GM12873 (cell line): ENCODE data around the gene NTM.

Experiments
- TF ChIP-seq, protein P1 (sequence below): IDR thresholded peaks from 2 replicates; pipeline ENCODE4 v1.5.1; 2012; ENCODE audit warnings: low read depth, mild to moderate bottlenecking, moderate library complexity, low read length, control low read depth; ENCODE audit not compliant: insufficient read depth; ENCODE audit errors: missing control alignments

The NTM gene

GRCh38 chr11:131467645-131468394, 97.4 kb downstream of the NTM start:
- TF ChIP-seq, protein P1, sequence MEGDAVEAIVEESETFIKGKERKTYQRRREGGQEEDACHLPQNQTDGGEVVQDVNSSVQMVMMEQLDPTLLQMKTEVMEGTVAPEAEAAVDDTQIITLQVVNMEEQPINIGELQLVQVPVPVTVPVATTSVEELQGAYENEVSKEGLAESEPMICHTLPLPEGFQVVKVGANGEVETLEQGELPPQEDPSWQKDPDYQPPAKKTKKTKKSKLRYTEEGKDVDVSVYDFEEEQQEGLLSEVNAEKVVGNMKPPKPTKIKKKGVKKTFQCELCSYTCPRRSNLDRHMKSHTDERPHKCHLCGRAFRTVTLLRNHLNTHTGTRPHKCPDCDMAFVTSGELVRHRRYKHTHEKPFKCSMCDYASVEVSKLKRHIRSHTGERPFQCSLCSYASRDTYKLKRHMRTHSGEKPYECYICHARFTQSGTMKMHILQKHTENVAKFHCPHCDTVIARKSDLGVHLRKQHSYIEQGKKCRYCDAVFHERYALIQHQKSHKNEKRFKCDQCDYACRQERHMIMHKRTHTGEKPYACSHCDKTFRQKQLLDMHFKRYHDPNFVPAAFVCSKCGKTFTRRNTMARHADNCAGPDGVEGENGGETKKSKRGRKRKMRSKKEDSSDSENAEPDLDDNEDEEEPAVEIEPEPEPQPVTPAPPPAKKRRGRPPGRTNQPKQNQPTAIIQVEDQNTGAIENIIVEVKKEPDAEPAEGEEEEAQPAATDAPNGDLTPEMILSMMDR: no peak

GRCh38 chr11:131468565-131468964, 98.2 kb downstream of the NTM start:
- TF ChIP-seq, protein P1: no peak

DNA sequence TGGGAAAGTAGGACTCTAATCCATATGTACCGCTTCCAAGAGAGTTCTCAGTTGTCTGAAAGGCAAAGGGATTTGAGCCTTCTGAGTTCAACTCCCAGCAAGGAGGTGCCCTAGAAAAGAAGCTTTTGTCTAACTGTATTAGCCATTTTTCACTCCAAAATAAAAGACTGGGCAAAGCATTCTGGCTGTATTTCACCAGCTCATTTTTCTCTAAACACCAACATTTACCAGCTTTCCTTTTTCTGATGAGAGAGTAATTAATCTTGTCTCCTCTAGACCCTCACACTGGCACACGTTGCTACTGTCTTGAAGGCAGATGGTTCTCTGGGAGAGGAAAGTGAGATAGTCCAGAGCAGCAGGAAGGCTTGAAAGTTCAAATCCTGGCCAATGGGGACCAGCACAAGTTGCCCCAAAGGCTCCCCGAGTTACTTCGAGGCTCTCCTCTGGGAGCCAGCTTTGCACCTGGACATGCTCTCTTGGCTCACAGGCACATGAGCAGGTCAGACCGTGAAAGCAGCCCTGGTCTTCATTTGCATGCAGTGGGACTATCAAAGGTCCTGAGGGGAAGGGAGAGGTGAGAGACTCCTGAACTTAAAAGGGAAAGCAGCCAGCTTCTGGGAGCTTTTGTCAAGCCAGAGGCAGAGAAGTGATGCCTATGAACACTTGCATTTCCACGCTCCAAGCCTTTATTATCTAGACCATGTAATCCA, 100.0 kb downstream of the NTM start:
- TF ChIP-seq, protein P1: no peak

- TF ChIP-seq, protein P1: no peak
Measured at GRCh38 chr11:131471976-131472375, 101.6 kb downstream of the NTM start.

- TF ChIP-seq, protein P1: no peak
Measured at GRCh38 chr11:131474947-131475346, 104.5 kb downstream of the NTM start.

DNA sequence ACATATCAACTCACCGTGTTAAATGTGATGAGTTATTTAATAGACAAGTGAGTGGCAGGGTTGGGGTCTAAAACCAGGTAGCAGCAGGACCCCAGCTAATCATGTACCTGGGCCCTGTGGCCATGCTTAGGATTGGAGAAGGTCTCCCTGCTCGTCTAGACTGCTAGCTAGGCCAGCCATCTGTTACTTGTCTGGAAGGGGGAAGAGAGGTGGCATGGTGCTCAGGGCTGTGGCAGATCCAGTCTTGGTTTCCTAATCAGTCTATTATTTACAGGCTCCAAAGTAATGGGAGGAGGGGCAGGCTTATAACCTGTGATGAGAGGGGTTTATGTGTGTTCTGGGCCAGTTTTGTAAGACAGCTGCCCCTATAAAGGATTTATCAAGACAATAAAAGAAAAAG, 105.9 kb downstream of the NTM start:
- TF ChIP-seq, protein P1: no peak

- TF ChIP-seq, protein P1: no peak
Measured at GRCh38 chr11:131478341-131478740, 107.9 kb downstream of the NTM start.
